Progenitor cell of endocrine pancreas (in vitro differentiated cells): ENCODE results near the gene CYP1A1. TPM values are rescaled to one million over a fixed set of nuclear protein-coding genes. Genes with fewer than 3 reads are reported as not detected.

Experiments
- DNase-seq: peaks from one replicate; pipeline ENCODE4 v3.0.0; 2021; ENCODE audit warnings: low spot score; ENCODE audit not compliant: unreplicated experiment
- H3K27ac Mint-ChIP-seq: 2 replicates; pipeline ENCODE4 v1.8.0; 2021; ENCODE audit warnings: mild to moderate bottlenecking, moderate library complexity, mixed read lengths
- H3K27me3 Mint-ChIP-seq: 2 replicates; pipeline ENCODE4 v1.8.0; 2021; ENCODE audit warnings: mixed read lengths
- H3K36me3 Mint-ChIP-seq: 2 replicates; pipeline ENCODE4 v1.8.0; 2022; ENCODE audit warnings: mixed read lengths; ENCODE audit not compliant: insufficient read depth
- H3K4me1 Mint-ChIP-seq: 2 replicates; pipeline ENCODE4 v1.8.0; 2021; ENCODE audit warnings: low read depth, mixed read lengths
- H3K4me3 Mint-ChIP-seq: 2 replicates; pipeline ENCODE4 v1.8.0; 2021; ENCODE audit warnings: low read depth, mild to moderate bottlenecking, moderate library complexity, mixed read lengths
- H3K9me3 Mint-ChIP-seq: 2 replicates; pipeline ENCODE4 v1.8.0; 2021; ENCODE audit warnings: low read depth, mixed read lengths
- total RNA-seq: library from RNA; stranded (reverse); gene quantifications from 2 replicates; pipeline ENCODE4 v1.2.1, GENCODE V29; 2021
- TF ChIP-seq, protein P1 (sequence below): fragments of 200-600 bp; sonication (generic); IDR thresholded peaks from one replicate; pipeline ENCODE4 v1.5.0; 2021; ENCODE audit warnings: antibody characterized with exemption, mild to moderate bottlenecking; ENCODE audit not compliant: unreplicated experiment

Gene CYP1A1
- total RNA-seq, 1 donor from 2014 or later = 1.5 TPM

DNA sequence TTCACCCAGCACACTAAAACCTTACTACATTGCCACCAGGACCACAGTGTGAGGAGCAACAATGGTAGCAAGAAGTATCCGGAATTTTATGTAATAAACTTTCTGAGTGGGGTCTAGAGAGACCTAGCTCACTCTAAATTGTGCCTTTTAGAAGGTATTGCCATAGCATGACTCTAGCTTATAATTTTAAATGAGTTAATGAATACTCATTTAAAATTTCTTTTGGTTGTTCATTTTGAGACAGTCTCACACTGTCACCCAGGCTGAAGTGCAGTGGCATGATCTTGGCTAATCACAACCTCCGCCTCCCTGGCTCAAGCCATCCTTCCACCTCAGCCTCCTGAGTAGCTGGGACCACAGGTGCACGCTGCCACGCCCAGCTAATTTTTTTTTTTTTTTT is 55.7 kb downstream of the CYP1A1 start:
- H3K27ac Mint-ChIP-seq = no peak overlapping the region
- no peaks in the 10 kb centered on the region for H3K4me1 Mint-ChIP-seq
- no peak overlapping the region for H3K4me3 Mint-ChIP-seq
- no peaks in the 10 kb centered on the region for H3K9me3 Mint-ChIP-seq
- H3K36me3 Mint-ChIP-seq = peaks cover 12% of the 10 kb centered on the region
- TF ChIP-seq, protein P1, sequence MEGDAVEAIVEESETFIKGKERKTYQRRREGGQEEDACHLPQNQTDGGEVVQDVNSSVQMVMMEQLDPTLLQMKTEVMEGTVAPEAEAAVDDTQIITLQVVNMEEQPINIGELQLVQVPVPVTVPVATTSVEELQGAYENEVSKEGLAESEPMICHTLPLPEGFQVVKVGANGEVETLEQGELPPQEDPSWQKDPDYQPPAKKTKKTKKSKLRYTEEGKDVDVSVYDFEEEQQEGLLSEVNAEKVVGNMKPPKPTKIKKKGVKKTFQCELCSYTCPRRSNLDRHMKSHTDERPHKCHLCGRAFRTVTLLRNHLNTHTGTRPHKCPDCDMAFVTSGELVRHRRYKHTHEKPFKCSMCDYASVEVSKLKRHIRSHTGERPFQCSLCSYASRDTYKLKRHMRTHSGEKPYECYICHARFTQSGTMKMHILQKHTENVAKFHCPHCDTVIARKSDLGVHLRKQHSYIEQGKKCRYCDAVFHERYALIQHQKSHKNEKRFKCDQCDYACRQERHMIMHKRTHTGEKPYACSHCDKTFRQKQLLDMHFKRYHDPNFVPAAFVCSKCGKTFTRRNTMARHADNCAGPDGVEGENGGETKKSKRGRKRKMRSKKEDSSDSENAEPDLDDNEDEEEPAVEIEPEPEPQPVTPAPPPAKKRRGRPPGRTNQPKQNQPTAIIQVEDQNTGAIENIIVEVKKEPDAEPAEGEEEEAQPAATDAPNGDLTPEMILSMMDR = no peak
- no peaks in the 10 kb centered on the region for H3K27me3 Mint-ChIP-seq
- no peak for DNase-seq

Other genes starting within 250 kb of the CYP1A1 start
- 77.2 and 81.9 TPM in 2 replicates for gene ARID3B, start 184.3 kb downstream of the CYP1A1 start, total RNA-seq
- gene CLK3, start 109.7 kb downstream of the CYP1A1 start, total RNA-seq = 74.5 and 76.0 TPM in 2 replicates
- 61.6 and 62.6 TPM in 2 replicates for gene EDC3, start 29.5 kb downstream of the CYP1A1 start, total RNA-seq
- gene CYP1A2, start 23.3 kb upstream of the CYP1A1 start, total RNA-seq = not detected in 2 replicates
- gene CSK, start 56.6 kb upstream of the CYP1A1 start, total RNA-seq = 70.9 and 72.4 TPM in 2 replicates
- not detected in 2 replicates for gene LMAN1L, start 87.3 kb upstream of the CYP1A1 start, total RNA-seq
- gene CPLX3, start 101.1 kb upstream of the CYP1A1 start, total RNA-seq = not detected in 2 replicates
- gene ULK3, start 117.6 kb upstream of the CYP1A1 start, total RNA-seq = 37.3 and 39.8 TPM in 2 replicates
- gene SCAMP2, start 147.8 kb upstream of the CYP1A1 start, total RNA-seq = 60.0 and 63.0 TPM in 2 replicates
- gene MPI, start 164.5 kb upstream of the CYP1A1 start, total RNA-seq = 36.4 and 39.6 TPM in 2 replicates
- 118 and 122 TPM in 2 replicates for gene FAM219B, start 181.3 kb upstream of the CYP1A1 start, total RNA-seq
- gene COX5A, start 212.5 kb upstream of the CYP1A1 start, total RNA-seq = 189 and 191 TPM in 2 replicates
- gene RPP25, start 231.2 kb upstream of the CYP1A1 start, total RNA-seq = 0.74 and 1.1 TPM in 2 replicates